ENCODE results near the gene HOXD13.

HOXD13 gene

GRCh38 chr2:176094349-176094748, 1.8 kb downstream of the HOXD13 start:
- DNase-seq (ENCODE audit: low spot score), result no peak

GRCh38 chr2:176095421-176095820, 2.9 kb downstream of the HOXD13 start:
- DNase-seq (ENCODE audit: low spot score), result no peak

GRCh38 chr2:176096243-176096985, 3.9 kb downstream of the HOXD13 start:
- peak; percentile 48 for DNase-seq (ENCODE audit: low spot score)

GRCh38 chr2:176096986-176097819, 4.7 kb downstream of the HOXD13 start:
- peak; percentile 79 for DNase-seq (ENCODE audit: low spot score)

GRCh38 chr2:176097820-176098365, 5.4 kb downstream of the HOXD13 start:
- no peak for DNase-seq (ENCODE audit: low spot score)

- DNase-seq (ENCODE audit: low spot score), result no peak
Observed at GRCh38 chr2:176098366-176099158, 6.0 kb downstream of the HOXD13 start.

- no peak for DNase-seq (ENCODE audit: low spot score)
Observed at GRCh38 chr2:176099159-176099727, 6.7 kb downstream of the HOXD13 start.

GRCh38 chr2:176099728-176100546, 7.4 kb downstream of the HOXD13 start, which contains the start of gene HOXD12:
Gene HOXD12 (plus strand): TSS chr2:176099795. CDS start chr2:176099802, 7 bp downstream.
- DNase-seq (ENCODE audit: low spot score), result no peak

- DNase-seq (ENCODE audit: low spot score), result no peak
Observed at GRCh38 chr2:176100547-176101140, 8.1 kb downstream of the HOXD13 start.

- DNase-seq (ENCODE audit: low spot score), result no peak
Observed at GRCh38 chr2:176101216-176101830, 8.8 kb downstream of the HOXD13 start.

GRCh38 chr2:176101842-176102241, 9.3 kb downstream of the HOXD13 start:
- DNase-seq (ENCODE audit: low spot score), result no peak

- DNase-seq (ENCODE audit: low spot score), result no peak
Observed at GRCh38 chr2:176102309-176102866, 9.9 kb downstream of the HOXD13 start.

GRCh38 chr2:176103194-176103593, 10.7 kb downstream of the HOXD13 start:
- no peak for DNase-seq (ENCODE audit: low spot score)

GRCh38 chr2:176103742-176104315, 11.3 kb downstream of the HOXD13 start:
- DNase-seq (ENCODE audit: low spot score), result no peak

- DNase-seq (ENCODE audit: low spot score), result no peak
Observed at GRCh38 chr2:176104316-176105077, 12.0 kb downstream of the HOXD13 start.

- no peak for DNase-seq (ENCODE audit: low spot score)
Observed at GRCh38 chr2:176105078-176105729, 12.7 kb downstream of the HOXD13 start.

- DNase-seq (ENCODE audit: low spot score), result no peak
Observed at GRCh38 chr2:176105730-176106580, 13.4 kb downstream of the HOXD13 start.
